IPS-15b (cell line): ENCODE data around the gene MARCHF3.
"Not testable (repeated sequence)": the region's sequence is repeated elsewhere in the genome, so short reads cannot be mapped to it uniquely, and the experiment has no call there.

Experiments used
- H3K27me3 ChIP-seq: one replicate; pipeline ENCODE4 v1.6.1; 2013; ENCODE audit warnings: low read length; ENCODE audit not compliant: control insufficient read depth, insufficient read depth
- H3K36me3 ChIP-seq: one replicate; pipeline ENCODE4 v1.6.1; 2013; ENCODE audit warnings: low read length; ENCODE audit not compliant: control insufficient read depth, insufficient read depth
- H3K4me1 ChIP-seq: one replicate; pipeline ENCODE4 v1.6.1; 2013; ENCODE audit warnings: mild to moderate bottlenecking, low read length; ENCODE audit not compliant: control insufficient read depth, insufficient read depth
- H3K4me3 ChIP-seq: one replicate; pipeline ENCODE4 v1.5.1; 2013; ENCODE audit warnings: low read depth, low read length
- H3K9ac ChIP-seq: one replicate; pipeline ENCODE4 v1.6.1; 2013; ENCODE audit warnings: low read depth, mild to moderate bottlenecking, low read length
- H3K9me3 ChIP-seq: one replicate; pipeline ENCODE4 v1.6.1; 2013; ENCODE audit warnings: mild to moderate bottlenecking, low read length; ENCODE audit not compliant: control insufficient read depth, insufficient read depth

MARCHF3 gene

DNA sequence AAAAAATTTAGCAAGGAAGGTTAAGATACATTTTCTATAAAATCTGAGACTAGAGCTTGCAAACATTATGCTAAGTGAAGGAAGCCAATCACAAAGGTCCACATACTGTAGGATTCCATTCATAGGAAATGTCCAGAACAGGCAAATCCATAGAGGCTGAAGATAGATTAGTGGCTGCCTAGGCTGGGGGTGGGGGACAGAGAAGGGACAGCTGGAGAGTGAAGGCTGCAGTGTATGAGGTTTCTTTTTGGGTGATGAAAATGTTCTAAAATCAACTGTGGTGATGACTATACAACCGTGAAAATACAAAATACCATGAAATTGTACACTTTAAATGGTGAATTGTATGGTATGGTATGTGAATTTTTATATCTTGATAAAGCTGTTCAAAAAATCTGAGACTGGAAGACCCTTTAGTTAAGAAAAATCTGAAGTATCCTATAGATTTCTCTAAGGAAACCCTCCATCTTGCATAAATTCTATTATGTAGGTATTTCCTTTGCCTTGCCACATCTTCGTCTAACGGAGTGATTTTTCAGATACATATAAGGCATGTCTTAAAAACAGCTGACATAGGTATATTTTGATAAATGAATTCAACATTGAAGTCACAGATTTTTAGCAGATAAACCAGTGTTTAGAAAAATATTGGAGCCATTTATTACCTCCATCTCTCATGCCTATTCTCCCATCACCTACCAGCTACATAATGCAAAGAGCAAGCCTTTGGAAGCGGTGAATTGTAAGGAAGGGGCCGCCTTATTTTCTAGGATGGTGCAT lies 132.3 kb downstream of the MARCHF3 start:
- Histone ChIP-seq H3K9ac (no peak overlapping the region), H3K27me3 (no peaks in the 10 kb centered on the region), H3K36me3 (no peaks in the 10 kb centered on the region), H3K4me1 (peaks cover 6% of the 10 kb centered on the region), H3K9me3 (no peaks in the 10 kb centered on the region), H3K4me3 (no peak overlapping the region)

- H3K4me3 ChIP-seq = no peak overlapping the region
- H3K36me3 ChIP-seq = no peaks in the 10 kb centered on the region
- no peak overlapping the region for H3K9ac ChIP-seq
- peaks cover 6% of the 10 kb centered on the region for H3K4me1 ChIP-seq
- no peaks in the 10 kb centered on the region for H3K9me3 ChIP-seq
- no peaks in the 10 kb centered on the region for H3K27me3 ChIP-seq
Measured at GRCh38 chr5:126896170-126896702, 134.1 kb downstream of the MARCHF3 start.

DNA sequence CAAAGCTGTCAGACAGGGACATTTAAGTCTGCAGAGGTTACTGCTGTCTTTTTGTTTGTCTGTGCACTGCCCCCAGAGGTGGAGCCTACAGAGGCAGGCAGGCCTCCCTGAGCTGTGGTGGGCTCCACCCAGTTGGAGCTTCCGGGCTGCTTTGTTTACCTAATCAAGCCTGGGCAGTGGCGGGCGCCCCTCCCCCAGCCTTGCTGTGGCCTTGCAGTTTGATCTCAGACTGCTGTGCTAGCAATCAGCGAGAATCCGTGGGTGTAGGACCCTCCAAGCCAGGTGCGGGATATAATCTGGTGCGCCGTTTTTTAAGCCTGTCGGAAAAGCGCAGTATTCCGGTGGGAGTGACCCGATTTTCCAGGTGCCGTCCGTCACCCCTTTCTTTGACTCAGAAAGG lies 134.6 kb downstream of the MARCHF3 start:
- H3K4me1 ChIP-seq, H3K4me3 ChIP-seq, H3K36me3 ChIP-seq: not testable (repeated sequence)

GRCh38 chr5:126890414-126890813 lies 139.9 kb downstream of the MARCHF3 start:
- not testable (repeated sequence) for H3K4me3 ChIP-seq, H3K9ac ChIP-seq, H3K36me3 ChIP-seq, H3K27me3 ChIP-seq, H3K9me3 ChIP-seq, H3K4me1 ChIP-seq

More for the DNA sequence above, 134.6 kb downstream of the MARCHF3 start:
- H3K27me3 ChIP-seq, H3K9me3 ChIP-seq, H3K9ac ChIP-seq: not testable (repeated sequence)

DNA sequence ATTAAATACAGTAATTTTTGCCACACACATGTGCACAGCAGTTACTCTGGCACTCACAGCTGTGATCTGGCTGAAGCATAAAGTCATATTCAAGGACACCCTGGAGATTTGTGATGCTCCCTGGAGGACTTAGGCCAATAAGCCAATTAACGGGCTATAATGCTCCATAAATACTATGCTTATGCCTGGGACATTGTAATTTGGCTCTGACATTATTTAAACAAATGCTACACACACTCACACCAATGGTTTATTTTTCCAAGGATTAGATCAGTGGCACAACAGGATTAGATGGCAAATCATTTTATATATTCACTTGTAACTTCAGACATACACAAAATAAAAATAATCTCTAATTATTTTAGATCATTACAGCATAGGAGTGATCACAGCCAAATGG lies 142.2 kb downstream of the MARCHF3 start:
- Histone ChIP-seq H3K4me1 (no peaks in the 10 kb centered on the region), H3K36me3 (no peaks in the 10 kb centered on the region), H3K27me3 (no peaks in the 10 kb centered on the region), H3K9ac (no peak overlapping the region), H3K9me3 (no peaks in the 10 kb centered on the region), H3K4me3 (no peak overlapping the region)

DNA sequence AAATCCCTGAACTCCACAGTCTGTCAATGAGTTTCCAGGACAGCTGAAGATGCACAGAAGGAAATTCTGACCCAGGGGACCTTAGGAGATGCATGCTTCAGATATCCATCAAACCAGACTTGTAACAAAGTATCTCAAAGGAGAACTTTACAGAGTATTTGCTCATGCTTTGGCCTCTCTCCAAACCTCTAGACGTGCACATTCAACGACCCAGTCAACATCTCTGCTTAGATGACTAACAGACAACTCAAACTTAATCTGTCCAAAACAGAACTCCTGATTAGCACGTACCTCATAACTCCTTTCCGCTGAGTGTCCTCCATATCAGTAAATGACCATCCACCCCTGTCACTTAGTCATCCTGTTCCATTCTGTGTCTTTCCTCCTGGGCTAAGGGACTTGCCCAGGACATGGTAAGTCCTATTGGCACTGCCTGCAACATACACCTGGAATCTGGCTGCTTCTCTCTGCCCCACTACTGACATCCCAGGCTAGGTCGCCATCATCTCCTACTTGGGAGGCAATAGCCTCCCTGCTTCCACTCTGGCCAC lies 146.0 kb downstream of the MARCHF3 start:
- no peaks in the 10 kb centered on the region for H3K36me3 ChIP-seq
- no peaks in the 10 kb centered on the region for H3K27me3 ChIP-seq
- H3K4me3 ChIP-seq = no peak overlapping the region
- H3K9ac ChIP-seq = no peak overlapping the region
- no peaks in the 10 kb centered on the region for H3K4me1 ChIP-seq
- H3K9me3 ChIP-seq = no peaks in the 10 kb centered on the region

GRCh38 chr5:126883564-126884245 lies 146.7 kb downstream of the MARCHF3 start:
- no peaks in the 10 kb centered on the region for H3K9me3 ChIP-seq
- H3K36me3 ChIP-seq = no peaks in the 10 kb centered on the region
- no peaks in the 10 kb centered on the region for H3K4me1 ChIP-seq
- no peaks in the 10 kb centered on the region for H3K27me3 ChIP-seq
- H3K9ac ChIP-seq = no peak overlapping the region
- H3K4me3 ChIP-seq = no peak overlapping the region

DNA sequence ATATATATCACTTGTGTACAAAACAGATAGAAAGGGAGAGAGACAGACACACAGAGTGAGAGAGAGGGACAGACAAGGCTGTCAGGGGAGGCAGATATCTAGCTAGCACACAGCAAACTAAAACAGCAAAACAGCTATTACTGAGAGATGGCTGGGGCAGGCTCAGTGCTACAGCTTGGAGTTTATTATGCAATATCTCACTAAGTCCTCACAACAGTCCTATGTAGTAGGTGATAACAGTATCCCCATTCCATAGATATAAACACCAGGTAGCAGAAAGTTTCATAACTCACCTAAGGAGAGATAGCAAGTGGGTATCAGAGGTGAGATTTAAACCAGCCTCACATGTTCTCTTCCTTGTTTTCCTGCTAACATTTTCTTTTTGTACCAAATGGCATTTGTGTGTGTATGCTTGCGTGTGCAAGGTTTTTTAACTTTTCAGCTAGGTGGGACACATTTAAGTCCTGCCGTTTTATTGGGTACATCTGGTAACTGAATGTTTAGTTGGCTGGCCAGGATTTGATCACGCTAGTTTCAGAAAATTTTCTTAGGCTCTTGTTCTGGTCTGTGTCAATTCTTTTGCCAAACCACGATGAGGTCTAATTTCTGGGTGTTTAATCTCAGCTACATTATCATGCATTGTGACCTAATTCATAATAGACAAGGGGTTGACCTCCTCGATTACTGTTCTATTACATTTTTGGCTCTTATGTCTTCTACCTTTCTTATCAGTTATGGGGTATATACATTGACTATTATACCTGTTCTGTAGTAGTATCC lies 148.3 kb downstream of the MARCHF3 start:
- H3K4me1 ChIP-seq = no peaks in the 10 kb centered on the region

GRCh38 chr5:126878634-126879033 lies 151.7 kb downstream of the MARCHF3 start:
- H3K27me3 ChIP-seq = no peaks in the 10 kb centered on the region
- H3K9me3 ChIP-seq = no peaks in the 10 kb centered on the region
- H3K4me1 ChIP-seq = peaks cover 6% of the 10 kb centered on the region
- H3K4me3 ChIP-seq = no peak overlapping the region
- no peaks in the 10 kb centered on the region for H3K36me3 ChIP-seq
- H3K9ac ChIP-seq = no peak overlapping the region

More for the DNA sequence above, 148.3 kb downstream of the MARCHF3 start:
- Histone ChIP-seq H3K9ac (no peak overlapping the region), H3K36me3 (no peaks in the 10 kb centered on the region), H3K9me3 (no peaks in the 10 kb centered on the region), H3K4me3 (no peak overlapping the region), H3K27me3 (no peaks in the 10 kb centered on the region)

GRCh38 chr5:126878085-126878484 lies 152.3 kb downstream of the MARCHF3 start:
- Histone ChIP-seq H3K9me3 (no peaks in the 10 kb centered on the region), H3K27me3 (no peaks in the 10 kb centered on the region), H3K4me1 (peaks cover 6% of the 10 kb centered on the region), H3K36me3 (no peaks in the 10 kb centered on the region), H3K4me3 (no peak overlapping the region), H3K9ac (no peak overlapping the region)

GRCh38 chr5:126877602-126878001 lies 152.8 kb downstream of the MARCHF3 start:
- Histone ChIP-seq H3K36me3 (no peaks in the 10 kb centered on the region), H3K27me3 (no peaks in the 10 kb centered on the region), H3K9me3 (no peaks in the 10 kb centered on the region), H3K9ac (no peak overlapping the region), H3K4me3 (no peak overlapping the region), H3K4me1 (peaks cover 6% of the 10 kb centered on the region)
